Heart left ventricle (tissue), 16 donors: ENCODE data around the gene PLEKHA1. TPM values are rescaled to one million over a fixed set of nuclear protein-coding genes. Genes with fewer than 3 reads are reported as not detected.
A peak's percentile ranks its signal among the peaks of the same experiment; 100 is the strongest.

ENCODE experiments used
- ATAC-seq, 4 donors: fragments of 200-7000 bp; cut with Tn5 transposase; one replicate each; pipeline ENCODE4 v1.9.1; 2020 to 2022; ENCODE audit warnings: moderate library complexity in 4 of 4, mild to moderate bottlenecking in 3 of 4, moderate number of reproducible peaks in 1 of 4
- DNase-seq, 5 donors: peaks; one replicate each; pipeline ENCODE4 v3.0.0-alpha.2; 2020
- H3K27ac ChIP-seq, 12 donors: fragments of 200-600 bp; sonication (generic) in 4 of 12; one replicate each; pipeline versions ENCODE4 v1.5.0 to v1.8.0; 2016 to 2022; ENCODE audit warnings: mild to moderate bottlenecking in 2 of 12
- H3K27me3 ChIP-seq, 9 donors: fragments of 200-600 bp; sonication (generic) in 2 of 9; one replicate each; pipeline versions ENCODE4 v1.5.1 to v1.8.0; 2016 to 2022; ENCODE audit warnings: mild to moderate bottlenecking in 3 of 9
- H3K36me3 ChIP-seq, 9 donors: fragments of 200-600 bp; sonication (generic) in 2 of 9; one replicate each; pipeline versions ENCODE4 v1.5.0 to v1.8.0; 2018 to 2022; ENCODE audit warnings: mild to moderate bottlenecking in 2 of 9
- H3K4me1 ChIP-seq, 12 donors: fragments of 200-600 bp; sonication (generic) in 4 of 12; one replicate each; pipeline versions ENCODE4 v1.5.0 to v1.8.0; 2016 to 2022; ENCODE audit warnings: mild to moderate bottlenecking in 3 of 12
- H3K4me3 ChIP-seq, 12 donors: fragments of 200-600 bp; sonication (generic) in 4 of 12; one replicate each; pipeline versions ENCODE4 v1.5.0 to v1.8.0; 2017 to 2022; ENCODE audit warnings: mild to moderate bottlenecking in 9 of 12, moderate library complexity in 4 of 12
- H3K9me3 ChIP-seq, 12 donors: fragments of 200-600 bp; sonication (generic) in 4 of 12; one replicate each; pipeline versions ENCODE4 v1.5.0 to v1.8.0; 2016 to 2022; ENCODE audit warnings: mild to moderate bottlenecking in 1 of 12
- POLR2A ChIP-seq, 2 donors: fragments of 450-650 bp; IDR thresholded peaks; one replicate each; pipeline ENCODE4 v1.6.1; 2017; ENCODE audit warnings: antibody characterized with exemption in 2 of 2, mild to moderate bottlenecking in 2 of 2, moderate library complexity in 2 of 2
- WGBS, 4 donors: extraction: QIAGEN DNeasy Blood & Tissue Kit in 2 of 4; methylation state at CpG; one replicate each; pipeline versions ENCODE4 v1.1.5 to v1.1.7; 2013 to 2018; 5-methylcytosine and 5-hydroxymethylcytosine counted together
- intact Hi-C, 10 donors: fragments of 100-400 bp; cut with DNase I; formaldehyde crosslinking; loops; one replicate each; pipeline versions ENCODE4 v1.11.1 to v1.14.2; 2022
- polyA plus RNA-seq, 2 donors: library from polyadenylated mRNA; stranded (reverse); fragments of 200-250 nt; gene quantifications; one replicate each; pipeline ENCODE4 v1.2.3, GENCODE V29; 2013
- total RNA-seq, 9 donors: library from RNA; depleted of rRNA in 2 of 9; stranded (reverse); fragments of >200 nt in 2 of 9; fragmentation: NEBNext Ultra II Directional in 3 of 9; extraction: Animal tissue kit (Norgen Biotek cat#: 25700) in 3 of 9; gene quantifications; one replicate each; pipeline versions ENCODE4 v1.1.0 to v1.2.4, GENCODE V29; 2016 to 2023
- TF ChIP-seq, protein P1 (sequence below), 12 donors: fragments of 200-600 bp; sonication (generic) in 4 of 12; IDR thresholded peaks; one replicate each; pipeline versions ENCODE4 v1.5.0 to v1.8.0; 2018 to 2022; ENCODE audit warnings: antibody characterized with exemption in 12 of 12, mild to moderate bottlenecking in 5 of 12
- donor health status: ischemic (EF 13 %, LVEDD 7.1; RV severe dilation, severe dysfunction).
- donor health status: healthy with polysubstance abuse.
- donor health status: DM: no; HTN: yes; CAD: no.
- donor health status: DM: no; HTN: no; CAD: no.
- donor health status: ischemic (EF 25% LVEDD 6.9; RV normal size, moderate dysfunction).
- donor health status: ischemic (EF 25% LVEDD 5.7; RV mildly dilated, moderate dysfunction).
- donor health status: healthy.
- donor health status: DM: yes; HTN: yes; CAD: no.
- donor health status: ischemic (EF 35%, LVEDD 5.7; RV mildly dilated, moderate dysfunction).
- donor health status: nonischemic (EF 11% LVEDD 7.7; RV severe dilation, severe dysfunction).
- donor health status: DM: yes; HTN: yes; CAD: no.
- donor health status: PGD.
- donor health status: ischemic (EF 29% LVEDD 5.4; RV normal size, mild dysfunction).
- donor health status: nonischemic (EF 23%, LVEDD 6.1; RV moderate dilation, normal function).

PLEKHA1 gene
- total and polyA plus RNA-seq, 11 donors, result 14.1 to 70.6 (median 43.3) TPM

DNA sequence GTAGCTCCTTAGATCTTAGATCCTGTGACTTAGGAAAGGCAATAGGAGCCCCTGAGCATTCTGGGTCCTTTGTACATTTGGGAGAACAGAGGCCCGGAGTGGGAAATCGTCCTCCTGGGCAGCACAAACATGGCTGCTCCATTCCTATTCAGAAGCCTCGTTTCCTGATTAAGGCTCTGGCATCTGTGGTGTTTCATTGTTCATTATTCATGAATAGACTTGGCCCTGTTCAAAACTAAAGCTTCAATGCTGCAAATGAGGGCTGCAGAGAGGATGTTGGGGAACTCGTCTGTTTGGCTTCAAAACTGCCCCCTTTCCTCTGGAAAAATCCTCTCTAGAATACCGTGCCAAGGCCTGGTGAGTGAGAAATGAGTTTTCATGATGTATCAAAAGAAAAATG is 83.4 kb downstream of the PLEKHA1 start:
- Histone ChIP-seq H3K27ac (peak overlapping the region in 5 of 12 donors; percentile 37 to 69 (median 59)), H3K9me3 (no peaks in the 10 kb centered on the region)

DNA sequence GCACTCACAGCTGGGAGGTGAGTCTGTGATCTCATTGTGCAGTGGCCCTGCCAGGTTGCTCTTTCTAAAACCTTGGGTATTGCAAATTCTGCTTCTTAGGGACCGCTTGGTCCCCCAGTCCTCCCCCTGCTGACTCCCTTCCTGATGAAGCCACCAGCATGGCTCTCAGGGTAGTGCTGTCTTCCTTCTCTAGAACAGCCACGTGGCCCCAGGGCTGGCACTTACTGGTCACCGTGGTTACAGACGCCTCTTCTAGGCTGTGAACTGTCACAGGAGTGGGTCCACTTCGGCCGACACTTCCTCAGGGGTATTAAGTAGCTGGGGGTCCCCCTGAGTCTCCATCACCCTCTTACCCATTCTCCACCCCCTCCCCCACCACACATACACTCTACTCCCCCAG is 84.2 kb downstream of the PLEKHA1 start:
- H3K9me3 ChIP-seq, result no peaks in the 10 kb centered on the region
- no peak for ATAC-seq
- WGBS, 4 donors, result 84 to 94% (median 88%) methylated on average over 2 to 6 of the region's 6 CpGs
- intact Hi-C loops, result no loop called here
- peaks cover 0 to 41% (median 0%) of the 10 kb centered on the region in 9 donors for H3K27me3 ChIP-seq
- H3K36me3 ChIP-seq, result no peaks in the 10 kb centered on the region
- TF ChIP-seq, protein P1, sequence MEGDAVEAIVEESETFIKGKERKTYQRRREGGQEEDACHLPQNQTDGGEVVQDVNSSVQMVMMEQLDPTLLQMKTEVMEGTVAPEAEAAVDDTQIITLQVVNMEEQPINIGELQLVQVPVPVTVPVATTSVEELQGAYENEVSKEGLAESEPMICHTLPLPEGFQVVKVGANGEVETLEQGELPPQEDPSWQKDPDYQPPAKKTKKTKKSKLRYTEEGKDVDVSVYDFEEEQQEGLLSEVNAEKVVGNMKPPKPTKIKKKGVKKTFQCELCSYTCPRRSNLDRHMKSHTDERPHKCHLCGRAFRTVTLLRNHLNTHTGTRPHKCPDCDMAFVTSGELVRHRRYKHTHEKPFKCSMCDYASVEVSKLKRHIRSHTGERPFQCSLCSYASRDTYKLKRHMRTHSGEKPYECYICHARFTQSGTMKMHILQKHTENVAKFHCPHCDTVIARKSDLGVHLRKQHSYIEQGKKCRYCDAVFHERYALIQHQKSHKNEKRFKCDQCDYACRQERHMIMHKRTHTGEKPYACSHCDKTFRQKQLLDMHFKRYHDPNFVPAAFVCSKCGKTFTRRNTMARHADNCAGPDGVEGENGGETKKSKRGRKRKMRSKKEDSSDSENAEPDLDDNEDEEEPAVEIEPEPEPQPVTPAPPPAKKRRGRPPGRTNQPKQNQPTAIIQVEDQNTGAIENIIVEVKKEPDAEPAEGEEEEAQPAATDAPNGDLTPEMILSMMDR (IDR thresholded peaks at IDR 0.05), result no peak
- no peak for TF ChIP-seq POLR2A (IDR thresholded peaks at IDR 0.05)
- peak overlapping the region in 1 of 12 donors; percentile 62 for H3K27ac ChIP-seq
- no peak for DNase-seq
- H3K4me1 ChIP-seq, result peaks cover 0 to 28% (median 15%) of the 10 kb centered on the region in 12 donors
- H3K4me3 ChIP-seq, result no peak overlapping the region

More for the DNA sequence above, 83.4 kb downstream of the PLEKHA1 start:
- ATAC-seq, result no peak
- WGBS, 4 donors, result 49 to 73% (median 67%) methylated on average over 5 of the region's 5 CpGs
- Histone ChIP-seq H3K4me1 (peaks cover 0 to 20% (median 9%) of the 10 kb centered on the region in 12 donors), H3K36me3 (no peaks in the 10 kb centered on the region), H3K27me3 (peaks cover 0 to 37% (median 0%) of the 10 kb centered on the region in 9 donors), H3K4me3 (no peak overlapping the region)
- DNase-seq, result no peak
- intact Hi-C loops, result no loop called here
- TF ChIP-seq, protein P1 (IDR thresholded peaks at IDR 0.05), result no peak
- no peak for TF ChIP-seq POLR2A (IDR thresholded peaks at IDR 0.05)

DNA sequence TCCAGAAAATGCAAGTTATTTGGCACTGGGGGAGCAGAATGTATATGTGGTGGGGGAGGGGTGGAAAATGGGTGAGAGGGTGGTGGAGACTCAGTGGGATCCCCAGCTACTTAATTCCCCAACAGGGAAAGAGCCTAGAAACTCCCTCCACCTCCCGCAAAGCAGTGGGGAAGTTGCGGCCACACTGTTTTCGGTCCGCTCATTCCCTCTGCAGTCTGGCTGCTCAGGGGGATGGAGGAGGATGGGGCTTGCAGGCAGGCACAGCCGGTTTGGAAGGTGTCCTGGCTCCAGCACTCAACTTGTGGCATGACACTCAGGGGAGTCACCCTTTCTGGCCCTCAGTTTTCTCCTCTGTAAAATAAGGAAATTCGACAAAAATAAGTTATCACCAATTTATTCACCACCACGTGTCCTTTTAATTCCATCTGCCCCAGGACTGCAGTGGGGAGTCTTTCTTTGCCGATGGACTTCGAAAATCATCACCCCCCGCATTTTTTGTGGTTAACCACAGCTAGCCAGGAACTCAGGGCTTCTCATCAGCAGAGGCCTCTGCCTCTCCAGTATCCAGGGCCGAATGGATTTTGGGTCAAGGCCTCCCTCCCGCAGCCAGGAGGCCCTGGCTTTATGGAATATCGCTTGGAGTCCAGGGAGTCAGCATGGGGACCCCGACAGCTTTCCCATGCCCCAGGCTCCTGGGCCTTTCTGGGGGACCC is 85.2 kb downstream of the PLEKHA1 start:
- H3K27ac ChIP-seq, result no peak overlapping the region
- intact Hi-C loops, result loop anchor here in 6 of 10 donors (2.0 to 10.0 kb wide), 3 partner anchors 38 to 105 kb away; partner anchors contain the start of gene DMBT1 (in 2 of the 6)
- no peak overlapping the region for H3K4me3 ChIP-seq
- H3K4me1 ChIP-seq, result peaks cover 0 to 37% (median 24%) of the 10 kb centered on the region in 12 donors
- ATAC-seq, result no peak
- H3K36me3 ChIP-seq, result no peaks in the 10 kb centered on the region
- H3K27me3 ChIP-seq, result peaks cover 0 to 41% (median 0%) of the 10 kb centered on the region in 9 donors
- DNase-seq, result no peak
- no peaks in the 10 kb centered on the region for H3K9me3 ChIP-seq
- 84 to 92% (median 90%) methylated on average over 14 of the region's 14 CpGs for WGBS, 4 donors
- TF ChIP-seq POLR2A (IDR thresholded peaks at IDR 0.05), result no peak
- TF ChIP-seq, protein P1 (IDR thresholded peaks at IDR 0.05), result no peak

DNA sequence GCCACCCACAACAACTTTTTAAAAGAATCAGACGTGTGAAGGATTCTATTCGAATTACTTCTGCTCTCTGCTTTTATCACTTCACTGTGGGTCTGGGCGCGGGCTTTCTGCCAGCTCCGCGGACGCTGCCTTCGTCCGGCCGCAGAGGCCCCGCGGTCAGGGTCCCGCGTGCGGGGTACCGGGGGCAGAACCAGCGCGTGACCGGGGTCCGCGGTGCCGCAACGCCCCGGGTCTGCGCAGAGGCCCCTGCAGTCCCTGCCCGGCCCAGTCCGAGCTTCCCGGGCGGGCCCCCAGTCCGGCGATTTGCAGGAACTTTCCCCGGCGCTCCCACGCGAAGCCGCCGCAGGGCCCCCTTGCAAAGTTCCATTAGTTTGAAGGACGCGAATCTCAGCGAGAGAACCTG is 86.4 kb downstream of the PLEKHA1 start:
- peaks cover 0 to 5% (median 0%) of the 10 kb centered on the region in 9 donors for H3K36me3 ChIP-seq
- ATAC-seq (no peak), DNase-seq (peak in 1 of 5 donors; percentile 33)
- intact Hi-C loops, result loop anchor here in 6 of 10 donors (2.0 to 10.0 kb wide), 3 partner anchors 36 to 104 kb away; partner anchors contain the start of gene DMBT1 (in 2 of the 6)
- TF ChIP-seq, protein P1 (IDR thresholded peaks at IDR 0.05), result no peak
- no peak for TF ChIP-seq POLR2A (IDR thresholded peaks at IDR 0.05)
- H3K4me3 ChIP-seq, result peak overlapping the region; percentile 42 to 97 (median 75)
- no peaks in the 10 kb centered on the region for H3K9me3 ChIP-seq
- H3K4me1 ChIP-seq, result peaks cover 0 to 45% (median 24%) of the 10 kb centered on the region in 12 donors
- 0 to 1% (median 1%) methylated on average over 5 to 40 of the region's 40 CpGs for WGBS, 4 donors
- H3K27ac ChIP-seq, result peak overlapping the region in 11 of 12 donors; percentile 60 to 86 (median 74)
- H3K27me3 ChIP-seq, result peaks cover 0 to 38% (median 0%) of the 10 kb centered on the region in 9 donors
